Hypothalamus (tissue), 51 donors: ENCODE measurements around the gene PCSK9.
"Not testable (repeated sequence)": the region's sequence is repeated elsewhere in the genome, so short reads cannot be mapped to it uniquely, and the experiment has no call there.

Experiments used
- DNase-seq, 51 donors: peaks; one replicate each; lab custom pipeline; 2025; lab: John Stamatoyannopoulos, UW

Gene PCSK9

GRCh38 chr1:55007625-55008024, 31.7 kb upstream of the PCSK9 start:
- no peak for DNase-seq

GRCh38 chr1:55010194-55010886, 29.0 kb upstream of the PCSK9 start:
- DNase-seq, result no peak

GRCh38 chr1:55010887-55011217, 28.5 kb upstream of the PCSK9 start:
- DNase-seq, result no peak

- no peak for DNase-seq
Measured at GRCh38 chr1:55012661-55013060, 26.7 kb upstream of the PCSK9 start.

- no peak for DNase-seq
Measured at GRCh38 chr1:55015123-55015522, 24.2 kb upstream of the PCSK9 start.

- DNase-seq, result no peak
Measured at GRCh38 chr1:55015731-55016620, 23.4 kb upstream of the PCSK9 start.

- no peak for DNase-seq
Measured at GRCh38 chr1:55018395-55018794, 21.0 kb upstream of the PCSK9 start.

GRCh38 chr1:55021942-55022546, 17.3 kb upstream of the PCSK9 start:
- peak in 45 of 51 donors; percentile 7 to 80 (median 55) for DNase-seq

- DNase-seq, result not testable (repeated sequence)
Measured at GRCh38 chr1:55024163-55024562, 15.2 kb upstream of the PCSK9 start.

GRCh38 chr1:55026682-55027081, 12.7 kb upstream of the PCSK9 start:
- DNase-seq, result not testable (repeated sequence)

GRCh38 chr1:55031098-55031497, 8.2 kb upstream of the PCSK9 start:
- not testable (repeated sequence) for DNase-seq

- no peak for DNase-seq
Measured at GRCh38 chr1:55033265-55033614, 6.1 kb upstream of the PCSK9 start.

GRCh38 chr1:55034476-55035133, 4.7 kb upstream of the PCSK9 start:
- no peak for DNase-seq

- DNase-seq, result no peak
Measured at GRCh38 chr1:55035904-55036303, 3.4 kb upstream of the PCSK9 start.

GRCh38 chr1:55037733-55038551, 1.4 kb upstream of the PCSK9 start:
- DNase-seq, result no peak

GRCh38 chr1:55038552-55038838, 853 bp upstream of the PCSK9 start:
- DNase-seq, result no peak

GRCh38 chr1:55038974-55039341, 390 bp upstream of the PCSK9 start:
- DNase-seq, result no peak

- DNase-seq, result peak in 1 of 51 donors; percentile 7
Measured at GRCh38 chr1:55040083-55040932, 960 bp downstream of the PCSK9 start.

- DNase-seq, result no peak
Measured at GRCh38 chr1:55040933-55041494, 1.7 kb downstream of the PCSK9 start.
